Measurements from ENCODE around the gene ZNF700.

GRCh38 chr19:11924886-11925650, at the start of gene ZNF700:
- TF ChIP-seq CTCF (IDR thresholded peaks at IDR 0.05; ENCODE audit: low read depth, low read length) (no peak), EZH2phosphoT487 (IDR thresholded peaks at IDR 0.05; ENCODE audit: low read depth) (no peak)

Data from OCI-LY3 (cell line).